ELF-1 (cell line): Measurements from ENCODE around the gene CDK14.
A peak's percentile ranks its signal among the peaks of the same experiment; 100 is the strongest.

Source experiments
- DNase-seq: peaks from one replicate; pipeline ENCODE4 v3.0.0-alpha.2; 2016; ENCODE audit warnings: low read depth, low spot score

CDK14 gene

DNA sequence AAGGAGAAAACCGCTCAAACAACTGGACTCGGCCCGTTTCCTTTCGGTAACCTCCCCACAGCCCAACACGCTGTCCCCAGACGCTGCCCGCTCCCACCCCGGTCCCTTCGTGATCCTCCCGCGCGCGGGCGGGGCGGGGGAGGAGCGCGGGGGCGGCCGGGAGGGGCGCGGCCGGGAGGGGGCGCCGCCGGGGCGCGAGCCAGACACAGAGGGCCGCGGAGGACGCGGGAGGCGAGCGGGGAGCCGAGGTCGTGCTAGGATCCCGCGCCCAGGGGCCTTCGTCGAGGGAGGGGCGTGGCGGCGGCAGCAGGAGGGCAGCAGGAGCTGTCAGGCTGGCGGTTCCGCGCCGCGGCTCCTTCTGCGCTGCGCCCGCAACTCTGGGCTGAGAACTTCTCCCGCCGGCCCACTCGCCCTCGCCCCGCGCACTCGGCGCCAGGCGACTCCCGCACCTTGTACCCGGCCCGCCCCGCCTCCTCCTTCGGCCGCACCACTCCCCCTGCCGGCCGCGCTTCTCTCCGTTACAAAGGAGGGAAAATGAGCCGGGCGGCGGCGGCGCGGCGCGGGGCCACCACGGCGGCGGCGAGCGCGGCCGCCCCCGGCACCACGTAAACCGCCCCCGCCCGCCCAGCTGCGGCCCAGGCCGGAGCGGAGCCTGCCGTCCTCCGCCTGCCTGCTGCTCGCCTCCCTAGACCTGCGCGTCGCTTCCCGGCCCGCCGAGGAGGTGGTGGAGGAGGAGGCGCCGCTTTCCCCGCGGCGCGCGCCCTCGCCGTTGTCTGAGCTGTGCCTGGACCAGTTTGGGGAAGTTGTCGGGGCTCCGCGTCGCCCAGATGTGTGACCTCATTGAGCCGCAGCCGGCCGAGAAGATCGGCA is at the start of gene CDK14:
TSS of gene CDK14 (plus strand) at position 521 of the 870 bp plus-strand sequence. CDS start at position 828, 307 bp downstream.
- peak; percentile 67 for DNase-seq

DNA sequence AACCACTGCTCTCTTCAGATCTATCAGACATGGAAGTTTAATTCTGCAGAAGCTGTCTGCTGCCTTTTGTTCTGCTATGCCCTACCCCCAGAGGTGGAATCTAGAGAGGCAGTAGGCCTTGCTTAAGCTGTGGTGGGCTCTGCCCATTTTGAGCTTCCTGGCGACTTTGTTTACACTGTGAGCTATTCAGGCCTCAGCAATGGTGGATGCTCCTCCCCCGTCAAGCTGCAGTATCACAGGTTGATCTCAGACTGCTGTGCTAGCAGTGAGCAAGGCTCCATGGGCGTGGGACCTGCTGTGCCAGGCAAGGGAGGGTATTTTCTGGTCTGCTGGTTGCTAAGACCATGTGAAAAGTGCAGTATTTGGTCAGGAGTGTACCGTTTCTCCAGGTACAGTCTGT is 45.1 kb upstream of the CDK14 start:
- DNase-seq, result peak; percentile 51

DNA sequence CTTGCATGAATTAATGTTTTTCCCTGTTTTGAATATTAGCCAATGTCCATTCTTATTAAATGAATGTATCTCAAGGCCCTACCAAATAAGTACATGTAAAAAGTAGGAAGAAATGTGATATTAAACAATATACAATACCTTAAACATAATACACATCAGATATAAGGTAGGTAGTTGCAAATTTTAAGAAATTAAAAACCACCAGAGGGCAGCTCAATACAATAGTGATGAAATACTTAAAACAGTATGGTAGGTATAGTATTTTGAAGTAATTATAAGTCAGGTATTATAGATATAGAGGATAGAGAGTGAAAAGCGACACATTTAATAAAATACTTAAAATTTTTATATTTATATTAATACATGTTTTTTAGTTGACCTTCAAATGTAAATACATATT is 43.6 kb upstream of the CDK14 start:
- no peak for DNase-seq

DNA sequence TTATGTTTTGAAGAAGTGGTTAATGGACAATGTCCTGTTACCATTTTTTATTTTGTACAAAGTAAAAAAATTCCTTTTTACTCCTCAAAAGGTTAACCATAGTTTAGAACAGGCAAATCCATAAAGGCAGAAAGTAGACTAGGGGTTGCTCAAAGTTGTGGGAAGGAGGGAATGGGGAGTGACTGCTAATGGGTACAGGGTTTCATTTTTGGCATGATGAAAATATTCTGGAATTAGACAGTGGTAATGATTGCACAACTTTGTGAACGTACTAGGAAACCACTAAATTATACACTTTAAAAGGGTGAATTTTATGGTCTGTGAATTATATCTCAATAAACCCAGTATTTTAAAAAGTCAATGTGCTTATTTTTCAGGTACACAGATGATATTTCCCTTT is 35.4 kb upstream of the CDK14 start:
- DNase-seq, result no peak

DNA sequence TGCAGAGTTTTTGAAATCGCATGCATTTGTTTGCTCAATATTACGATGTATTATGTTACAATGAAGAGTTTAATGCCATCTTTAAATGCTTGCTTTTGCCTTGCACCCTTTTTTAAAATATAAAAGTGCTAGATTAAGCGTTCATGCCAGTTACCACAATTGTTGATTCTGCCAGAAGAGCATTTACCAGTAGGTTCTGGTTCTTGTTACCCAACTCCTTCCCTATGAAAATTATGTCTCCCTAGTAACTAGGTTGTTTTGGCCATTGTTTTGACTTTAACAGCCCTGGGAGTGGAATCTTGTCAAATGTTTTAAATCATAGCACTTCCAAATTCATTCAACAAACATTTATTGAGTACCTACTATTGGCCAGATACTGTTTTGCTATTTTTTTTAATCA is 32.8 kb upstream of the CDK14 start:
- DNase-seq, result no peak

DNA sequence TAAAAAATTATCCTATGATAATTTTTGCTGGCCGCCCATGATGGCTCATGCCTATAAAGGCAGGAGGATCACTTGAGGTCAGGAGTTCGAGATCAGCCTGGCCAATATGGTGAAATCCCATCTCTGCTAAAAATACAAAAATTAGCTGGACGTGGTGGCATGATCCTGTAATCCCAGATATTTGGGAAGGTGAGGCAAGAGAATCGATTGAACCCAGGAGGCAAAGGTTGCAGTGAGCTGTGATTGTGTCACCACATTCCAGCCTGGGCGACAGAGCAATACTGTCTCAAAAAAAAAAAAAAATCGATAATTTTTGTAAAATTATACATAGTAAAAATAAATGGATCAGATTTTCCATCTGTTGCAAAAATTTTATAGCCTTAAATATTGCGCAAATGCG is 31.7 kb upstream of the CDK14 start:
- no peak for DNase-seq

DNA sequence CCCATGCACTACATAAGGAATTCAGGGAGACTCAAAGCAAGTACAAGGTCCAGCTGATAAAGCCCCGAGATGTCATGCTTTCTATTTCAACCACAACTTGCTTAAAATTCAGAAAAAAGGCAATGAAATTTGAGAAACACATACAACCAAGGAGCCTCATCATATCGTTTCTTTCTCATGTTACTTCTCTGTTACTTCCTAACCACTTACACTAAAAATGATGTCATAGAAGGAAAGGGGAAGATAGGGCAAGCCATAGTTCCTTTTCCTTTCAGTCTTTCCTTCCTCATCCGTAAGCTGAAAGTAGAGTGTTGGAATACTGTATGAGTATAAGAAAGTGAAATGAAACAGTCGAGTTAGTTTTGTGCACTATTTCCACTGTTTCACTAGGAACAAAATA is 27.9 kb upstream of the CDK14 start:
- DNase-seq, result no peak

DNA sequence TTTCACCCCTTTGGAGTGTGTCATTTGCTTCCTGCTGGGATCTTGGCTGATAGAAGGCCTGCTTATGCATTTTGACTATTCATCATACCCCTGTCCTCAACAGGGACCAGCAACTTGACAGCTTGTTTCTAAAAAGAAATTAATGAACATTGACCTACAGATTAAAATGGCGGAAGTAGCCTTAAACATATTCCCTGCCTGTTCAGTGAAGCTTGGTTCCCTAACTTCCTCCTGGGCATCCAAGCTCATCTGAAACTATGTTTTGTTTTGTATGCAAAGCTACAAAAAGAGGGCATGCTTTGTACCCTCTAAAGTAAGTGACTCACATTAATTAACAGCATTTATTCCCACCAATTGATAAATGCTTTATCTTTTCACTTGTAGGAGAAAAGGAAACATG is 26.8 kb upstream of the CDK14 start:
- no peak for DNase-seq

DNA sequence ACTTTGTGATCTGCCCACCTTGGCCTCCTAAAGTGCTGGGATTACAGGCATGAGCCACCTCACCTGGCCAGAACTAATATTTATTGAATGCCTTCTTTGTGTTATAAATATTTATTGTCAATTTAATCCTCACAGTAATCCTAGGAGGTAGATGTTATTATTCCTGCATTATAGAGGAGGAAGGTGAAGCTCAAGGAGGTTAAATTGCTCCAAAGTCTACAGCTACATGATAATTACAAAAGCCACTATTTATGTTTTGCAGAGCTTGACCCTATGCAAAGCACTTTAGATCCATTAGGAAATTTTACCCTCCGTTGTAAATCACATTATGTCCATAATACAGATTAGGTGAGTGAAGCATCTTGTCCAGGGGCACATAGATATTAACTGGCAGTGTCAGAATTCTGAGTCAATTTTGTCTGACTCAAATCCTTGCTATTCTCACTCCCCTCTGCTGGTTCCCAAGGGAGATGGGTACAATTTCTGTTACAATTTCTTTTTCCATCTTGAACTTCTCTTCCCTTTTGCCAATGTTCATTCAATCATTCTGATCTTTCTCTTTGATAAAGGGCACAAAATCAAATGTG is 25.7 kb upstream of the CDK14 start:
- DNase-seq, result no peak

DNA sequence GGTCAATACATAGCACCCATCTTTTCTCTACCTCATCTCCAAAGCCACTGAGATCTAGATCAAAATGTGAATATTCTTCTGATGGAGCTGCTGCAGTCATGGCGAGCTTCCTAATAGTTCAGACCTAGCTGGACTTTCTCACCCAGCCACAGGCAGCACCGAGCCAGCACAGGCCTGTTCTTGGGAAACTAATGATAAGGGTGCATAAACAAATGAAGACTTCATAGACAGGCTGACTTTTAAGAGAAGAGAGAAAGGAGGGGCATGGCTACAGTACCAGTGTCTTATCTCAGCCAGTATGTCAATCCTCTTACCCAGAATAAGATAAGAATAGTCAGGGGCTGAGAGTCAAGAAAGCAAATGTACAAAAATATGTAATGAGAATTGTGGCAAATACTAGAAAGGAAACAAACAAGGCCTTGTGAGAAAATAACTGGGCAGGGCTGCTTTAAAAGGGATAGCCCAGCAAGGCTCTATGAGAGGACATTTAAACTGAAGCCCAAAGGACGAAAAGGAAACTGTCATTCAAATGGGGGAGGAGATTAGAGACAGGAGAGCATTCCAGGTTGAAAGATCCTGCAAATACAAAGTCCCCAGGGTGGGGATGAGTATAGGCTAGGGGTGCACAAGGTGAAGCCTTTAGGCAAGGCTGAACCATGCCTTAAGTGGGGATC is 21.8 kb upstream of the CDK14 start:
- peak; percentile 32 for DNase-seq

DNA sequence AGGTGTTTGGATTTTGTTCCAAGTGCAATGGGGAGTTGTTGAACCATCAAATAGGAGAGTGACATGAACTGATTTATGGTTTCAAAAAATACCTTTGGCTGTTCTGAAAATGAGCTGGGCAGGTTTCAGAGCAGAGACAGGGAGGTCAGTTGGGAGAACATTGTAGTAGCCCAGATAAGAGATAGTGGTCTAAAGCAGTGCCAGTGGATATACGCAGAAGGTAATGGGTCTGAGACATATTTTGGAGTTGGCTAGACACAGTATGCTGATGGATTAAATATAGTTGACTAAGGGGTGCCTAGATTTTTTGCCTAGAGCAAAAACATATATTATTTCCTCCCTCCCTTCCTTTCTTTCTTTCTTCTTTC is 21.3 kb upstream of the CDK14 start:
- no peak for DNase-seq

DNA sequence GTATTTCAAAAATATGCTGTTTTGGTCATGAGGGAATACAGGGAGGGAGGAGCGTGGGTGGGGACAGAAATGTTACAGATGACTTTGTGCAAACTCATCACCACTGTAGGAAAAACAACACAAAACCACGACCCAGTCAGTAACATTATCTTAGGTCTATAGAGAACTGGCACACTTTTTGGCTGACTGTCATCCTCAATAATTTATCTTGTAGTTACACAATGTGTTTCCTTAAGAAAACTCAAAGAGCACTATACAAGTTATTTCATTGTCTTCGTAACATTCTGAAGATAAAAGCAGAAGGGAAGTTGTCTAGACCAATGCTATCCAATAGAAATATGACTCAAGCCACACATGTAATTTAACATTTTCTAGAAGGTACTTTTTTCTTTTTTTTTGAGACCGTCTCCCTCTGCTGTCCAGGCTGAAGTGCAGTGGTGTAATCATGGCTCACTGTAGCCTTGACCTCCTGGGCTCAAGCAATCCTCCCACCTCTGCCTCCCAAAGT is 16.9 kb upstream of the CDK14 start:
- DNase-seq, result no peak

DNA sequence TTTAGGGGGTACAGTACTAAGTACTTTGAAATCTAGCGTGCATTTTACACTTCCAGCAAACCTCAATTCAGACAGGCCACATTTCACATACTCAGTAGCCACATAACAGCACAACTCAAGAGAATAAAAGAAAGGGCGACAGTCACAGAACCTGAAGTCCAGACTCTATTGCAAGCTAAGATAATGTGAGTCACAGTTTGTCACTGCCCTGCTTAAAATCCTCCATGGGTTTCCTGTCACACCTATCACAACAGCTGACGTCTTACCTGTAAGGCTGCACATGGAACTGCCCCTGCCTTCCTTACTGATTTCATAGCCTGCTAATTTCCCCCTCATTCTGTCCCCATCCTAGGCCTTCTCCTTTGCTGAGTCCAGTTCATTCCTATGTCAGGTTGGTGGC is 16.1 kb upstream of the CDK14 start:
- DNase-seq, result no peak

DNA sequence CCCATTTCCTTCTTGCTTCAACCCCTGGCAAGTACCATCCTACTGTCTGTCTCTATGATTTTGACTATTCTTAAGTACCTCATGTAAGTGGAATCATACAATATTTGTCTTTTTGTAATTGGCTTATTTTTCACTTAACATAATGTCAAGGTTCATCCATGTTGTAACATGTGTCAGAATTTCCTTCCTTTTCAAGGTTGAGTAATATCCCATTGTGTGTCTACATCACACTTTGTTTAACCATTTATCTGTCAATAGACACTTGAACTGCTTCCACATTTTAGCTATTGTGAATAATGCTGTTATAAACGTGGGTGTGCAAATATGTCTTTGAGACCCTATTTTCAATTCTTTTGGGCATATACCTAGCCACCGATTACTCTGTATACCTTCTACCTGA is 14.0 kb upstream of the CDK14 start:
- no peak for DNase-seq

DNA sequence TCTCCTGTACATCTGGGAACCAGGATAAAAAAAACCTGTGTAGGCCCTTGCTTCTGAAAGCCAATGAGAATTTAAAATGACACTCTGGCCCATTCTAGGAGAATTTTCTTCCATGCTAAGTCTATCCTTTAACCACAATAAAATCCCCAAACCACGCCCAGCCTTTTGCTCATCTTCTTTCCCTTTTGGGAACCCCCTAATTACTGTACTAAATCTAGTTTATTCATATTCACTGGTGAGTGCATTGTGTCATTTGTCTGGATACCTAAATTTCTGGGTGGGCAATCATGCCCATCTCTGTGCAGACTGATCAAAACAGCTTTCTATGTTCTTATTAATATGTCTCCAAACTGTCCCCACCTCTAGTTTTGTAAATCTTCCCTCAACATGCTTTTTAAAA is 11.7 kb upstream of the CDK14 start:
- no peak for DNase-seq

DNA sequence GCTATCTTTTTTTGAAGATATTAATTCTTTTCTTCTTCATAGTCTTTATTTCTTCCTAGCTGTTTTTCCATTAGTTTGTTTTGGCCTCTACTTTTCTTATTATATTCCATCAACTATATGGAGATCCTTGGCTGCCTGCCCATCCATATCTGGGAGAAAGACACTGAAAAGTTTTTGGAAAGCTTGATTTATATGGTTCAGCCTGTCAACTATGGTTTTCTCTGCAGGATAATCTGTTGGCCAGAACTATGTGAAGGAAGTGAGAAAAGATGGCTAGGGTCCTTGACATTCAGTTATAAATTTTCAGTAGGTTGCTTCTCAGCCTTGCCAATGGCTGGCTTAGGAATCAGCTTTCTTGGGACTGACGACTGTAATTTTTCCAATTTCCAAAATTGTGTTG is 10.0 kb upstream of the CDK14 start:
- DNase-seq, result no peak

DNA sequence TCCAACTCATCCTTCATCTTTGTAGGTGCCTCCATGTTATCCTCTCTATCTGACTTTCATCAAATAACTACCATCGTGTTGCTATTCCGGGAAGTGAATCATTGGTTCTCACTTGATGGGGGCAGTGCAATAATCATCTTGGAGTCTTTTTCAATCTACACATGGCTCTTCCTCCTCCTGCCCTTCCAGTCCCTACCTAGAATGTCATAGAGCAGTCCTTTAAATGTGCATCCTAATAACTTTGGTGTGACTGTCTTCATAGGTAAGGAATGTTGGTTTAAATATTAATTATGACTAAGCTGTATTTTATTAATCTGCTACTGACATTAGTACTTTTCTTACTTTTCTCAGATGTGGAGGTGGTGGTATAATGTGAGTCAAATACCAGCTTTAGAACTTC is 8.4 kb upstream of the CDK14 start:
- DNase-seq, result no peak

DNA sequence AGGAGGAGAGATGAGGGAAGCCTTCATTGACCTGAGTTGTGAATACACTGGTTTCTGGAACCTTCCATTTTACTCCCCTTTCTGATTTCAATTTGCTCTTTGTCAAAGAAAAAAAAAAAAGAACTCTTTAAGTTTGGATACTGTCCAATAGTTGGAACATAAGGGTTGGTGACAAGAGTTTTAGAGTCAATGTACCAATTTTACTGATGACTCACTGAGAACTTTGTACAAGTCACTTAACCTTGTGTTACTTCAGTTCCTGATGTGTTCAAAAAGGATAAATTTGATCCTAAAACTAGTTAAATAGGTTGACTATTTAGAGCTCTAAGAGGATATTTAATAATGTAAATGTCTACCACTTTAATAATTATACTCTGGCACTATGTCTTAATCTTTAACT is 4.1 kb upstream of the CDK14 start:
- no peak for DNase-seq

DNA sequence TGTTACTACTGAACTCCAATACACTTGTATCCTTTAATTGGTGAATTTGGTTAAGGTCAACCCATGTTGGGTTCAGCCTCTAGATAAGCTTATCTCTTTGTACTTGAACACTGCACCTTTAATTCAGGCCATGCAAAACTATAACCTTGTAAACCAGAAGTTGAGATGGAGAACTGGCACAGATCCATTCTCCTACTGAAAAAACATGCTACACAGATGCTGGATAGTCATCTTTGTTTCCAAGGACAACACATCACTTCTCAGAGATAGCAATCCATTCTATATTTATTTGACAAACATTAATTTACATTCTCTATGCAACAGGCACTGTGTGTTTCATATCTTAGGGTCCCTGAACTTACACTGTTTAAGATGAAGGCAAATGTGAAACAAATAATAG is 2.9 kb upstream of the CDK14 start:
- no peak for DNase-seq

DNA sequence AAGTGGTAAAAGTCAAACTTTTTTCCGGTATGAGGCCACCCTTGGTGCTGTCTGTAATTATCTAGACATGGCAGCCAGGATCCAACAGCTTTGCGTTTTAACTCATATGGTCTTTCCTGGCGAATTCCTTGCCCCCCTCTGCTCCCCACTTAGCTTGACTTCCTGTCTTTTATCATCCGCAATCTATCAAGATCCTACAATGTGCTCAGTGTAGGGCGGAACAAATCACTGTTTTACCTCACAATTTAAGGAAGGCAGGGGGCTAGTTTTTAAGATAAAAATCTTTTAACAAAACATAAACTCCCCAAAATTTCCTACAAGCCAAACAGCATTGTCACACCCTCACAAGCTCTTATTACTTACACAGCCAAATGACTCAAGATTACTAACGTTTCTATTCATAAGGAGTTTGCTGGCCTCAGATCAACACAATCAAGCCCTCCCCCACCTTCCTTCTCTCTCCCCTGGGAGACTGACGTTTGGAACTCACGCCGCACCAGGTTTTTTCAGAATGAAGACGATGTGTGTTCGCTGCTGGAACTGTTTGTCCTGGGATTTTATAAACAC is 1.3 kb upstream of the CDK14 start:
- DNase-seq, result peak; percentile 31

DNA sequence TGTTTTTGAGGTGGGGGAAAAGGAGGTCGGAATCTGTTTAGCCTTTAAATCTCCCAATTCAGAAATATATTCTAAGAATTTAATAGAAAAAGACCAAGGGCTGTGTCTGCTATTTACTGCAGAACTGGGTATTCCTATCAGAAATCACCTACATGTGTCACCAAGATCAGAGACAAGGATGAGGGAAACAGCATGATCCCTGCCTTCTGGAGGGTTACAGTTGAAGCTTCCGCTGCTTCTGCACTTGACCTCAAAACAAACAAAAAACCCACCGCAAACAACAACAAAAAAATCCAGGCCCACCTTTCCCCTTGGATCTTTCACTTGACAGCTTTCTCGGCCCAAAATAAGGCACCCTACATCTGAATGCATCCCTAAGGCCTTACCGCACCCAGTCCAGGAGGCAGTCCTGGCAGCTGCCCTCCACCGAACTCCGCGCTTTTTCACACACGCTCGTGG is 750 bp upstream of the CDK14 start:
- peak; percentile 18 for DNase-seq
